KMS-11 (cell line): ENCODE results near the gene SH3BP1.

Experiments
- H2AFZ ChIP-seq: fragments of 200-600 bp; sonication (generic); 2 replicates; pipeline ENCODE4 v1.6.1; 2016; ENCODE audit warnings: antibody characterized with exemption, mixed run types, low read depth
- H3K27ac ChIP-seq: fragments of 200-600 bp; sonication (generic); 2 replicates; pipeline ENCODE4 v1.6.1; 2016; ENCODE audit warnings: mild to moderate bottlenecking, mixed run types
- H3K27me3 ChIP-seq: fragments of 200-600 bp; sonication (generic); 2 replicates; pipeline ENCODE4 v1.6.1; 2017; ENCODE audit warnings: mild to moderate bottlenecking, low read depth, mixed run types, moderate library complexity; ENCODE audit not compliant: insufficient read depth
- H3K36me3 ChIP-seq: fragments of 200-600 bp; sonication (generic); 2 replicates; pipeline ENCODE4 v1.6.1; 2017; ENCODE audit warnings: mild to moderate bottlenecking, mixed run types; ENCODE audit not compliant: insufficient read depth
- H3K4me1 ChIP-seq: fragments of 200-600 bp; sonication (generic); 2 replicates; pipeline ENCODE4 v1.6.1; 2016; ENCODE audit warnings: mild to moderate bottlenecking, low read depth, mixed run types; ENCODE audit not compliant: poor library complexity, severe bottlenecking
- H3K4me2 ChIP-seq: fragments of 200-600 bp; sonication (generic); 2 replicates; pipeline ENCODE4 v1.7.0; 2016; ENCODE audit warnings: mild to moderate bottlenecking, mixed run types
- H3K4me3 ChIP-seq: fragments of 200-600 bp; sonication (generic); IDR thresholded peaks from 2 replicates; pipeline ENCODE4 v1.6.1; 2017; ENCODE audit warnings: low read depth, low read length, mixed read lengths; ENCODE audit not compliant: insufficient read depth
- H3K79me2 ChIP-seq: fragments of 200-600 bp; sonication (generic); 2 replicates; pipeline ENCODE4 v1.6.1; 2016; ENCODE audit warnings: low read depth, mixed run types; ENCODE audit not compliant: insufficient read depth
- H3K9ac ChIP-seq: fragments of 200-600 bp; sonication (generic); 2 replicates; pipeline ENCODE4 v1.6.1; 2016; ENCODE audit warnings: mild to moderate bottlenecking, mixed run types
- H4K20me1 ChIP-seq: fragments of 200-600 bp; sonication (generic); 2 replicates; pipeline ENCODE4 v1.6.1; 2016; ENCODE audit warnings: mild to moderate bottlenecking, mixed run types; ENCODE audit not compliant: insufficient read depth
- CTCF ChIP-seq: fragments of 200-600 bp; sonication (generic); conservative IDR thresholded peaks from 2 replicates; pipeline ENCODE4 v1.6.1; 2017; ENCODE audit warnings: low read depth, mild to moderate bottlenecking, antibody characterized with exemption, low read length, moderate library complexity, mixed read lengths

SH3BP1 gene

GRCh38 chr22:37680191-37680851 is 40.9 kb downstream of the SH3BP1 start:
- Histone ChIP-seq H3K27me3 (no peaks in the 10 kb centered on the region), H3K27ac (no peak overlapping the region), H4K20me1 (no peaks in the 10 kb centered on the region), H3K4me3 (no peak overlapping the region), H3K4me1 (peaks cover 18% of the 10 kb centered on the region), H3K4me2 (no peak overlapping the region), H3K36me3 (no peaks in the 10 kb centered on the region), H2AFZ (no peak overlapping the region), H3K9ac (no peak overlapping the region), H3K79me2 (peaks cover 8% of the 10 kb centered on the region; the same call in 1 of the 2 replicates)
- no peak for TF ChIP-seq CTCF

- no peak overlapping the region for H2AFZ ChIP-seq
- H3K27me3 ChIP-seq: no peaks in the 10 kb centered on the region
- H3K79me2 ChIP-seq: peaks cover 7% of the 10 kb centered on the region; the same call in 1 of the 2 replicates
- no peak overlapping the region for H3K4me3 ChIP-seq
- no peaks in the 10 kb centered on the region for H3K36me3 ChIP-seq
- no peak overlapping the region for H3K9ac ChIP-seq
- H3K4me2 ChIP-seq: no peak overlapping the region
- H3K27ac ChIP-seq: no peak overlapping the region
- TF ChIP-seq CTCF: no peak
- H3K4me1 ChIP-seq: peaks cover 18% of the 10 kb centered on the region
- no peaks in the 10 kb centered on the region for H4K20me1 ChIP-seq
Measured at GRCh38 chr22:37681001-37681424, 41.5 kb downstream of the SH3BP1 start.

GRCh38 chr22:37681556-37682049 is 42.1 kb downstream of the SH3BP1 start:
- Histone ChIP-seq H3K4me3 (no peak overlapping the region), H3K36me3 (no peaks in the 10 kb centered on the region), H3K27me3 (no peaks in the 10 kb centered on the region), H3K9ac (no peak overlapping the region), H3K27ac (no peak overlapping the region), H3K4me2 (no peak overlapping the region), H2AFZ (no peak overlapping the region; the same call in 1 of the 2 replicates), H3K4me1 (peaks cover 18% of the 10 kb centered on the region), H3K79me2 (peaks cover 4% of the 10 kb centered on the region; the same call in 1 of the 2 replicates), H4K20me1 (no peaks in the 10 kb centered on the region)
- TF ChIP-seq CTCF: peak; percentile 75

DNA sequence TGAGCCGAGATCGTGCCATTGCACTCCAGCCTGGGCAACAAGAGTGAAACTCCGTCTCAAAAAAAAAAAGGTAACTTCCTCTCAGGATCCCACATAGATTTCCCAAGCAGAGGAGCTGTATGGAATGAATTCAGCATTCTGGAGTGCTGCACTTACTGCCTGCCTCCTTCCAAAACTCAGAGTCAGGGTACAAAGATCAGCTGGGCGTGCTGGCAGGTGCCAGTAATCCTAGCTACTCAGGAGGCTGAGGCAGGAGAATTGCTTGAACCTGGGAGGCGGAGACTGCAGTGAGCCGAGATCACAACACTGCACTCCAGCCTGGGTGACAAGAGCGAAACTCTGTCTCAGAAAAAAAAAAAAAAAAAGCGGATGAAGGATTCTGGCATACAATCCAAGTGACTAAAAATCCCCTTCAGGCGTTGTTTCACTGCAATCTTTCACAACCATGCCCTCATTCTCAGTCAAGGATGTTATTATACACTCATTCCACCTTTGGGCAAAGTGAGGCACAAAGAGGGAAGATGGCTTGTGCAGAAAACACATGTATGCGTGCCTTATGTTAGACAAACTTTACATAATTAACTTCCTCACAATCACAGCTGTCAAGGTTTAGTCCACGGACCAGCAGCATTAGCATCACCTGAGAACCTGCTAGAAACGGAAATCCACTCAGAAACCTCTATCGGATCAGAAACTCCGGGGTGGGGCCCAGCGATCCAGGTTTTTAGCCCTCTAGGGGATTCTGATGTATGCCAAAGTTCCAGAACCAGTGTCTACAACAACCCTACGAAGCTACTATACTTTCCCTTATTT is 45.5 kb downstream of the SH3BP1 start:
- H3K36me3 ChIP-seq: no peaks in the 10 kb centered on the region
- no peak overlapping the region for H3K27ac ChIP-seq
- no peak overlapping the region for H3K9ac ChIP-seq
- no peak overlapping the region for H3K4me3 ChIP-seq
- H4K20me1 ChIP-seq: no peaks in the 10 kb centered on the region
- H3K27me3 ChIP-seq: no peaks in the 10 kb centered on the region
- peaks cover 12% of the 10 kb centered on the region; the same call in 1 of the 2 replicates for H3K79me2 ChIP-seq
- TF ChIP-seq CTCF: no peak
- H3K4me2 ChIP-seq: no peak overlapping the region; the same call in 1 of the 2 replicates
- H3K4me1 ChIP-seq: peaks cover 14% of the 10 kb centered on the region
- no peak overlapping the region for H2AFZ ChIP-seq
